ENCODE measurements around the gene ACTN1. TPM values are rescaled to one million over a fixed set of nuclear protein-coding genes. Genes with fewer than 3 reads are reported as not detected.

The ACTN1 gene
- total and polyA plus RNA-seq, 2 of the 8 experiments (the other 6 are each of a cell fraction or from before 2014, with no cell fraction given): 236 to 262 TPM

DNA sequence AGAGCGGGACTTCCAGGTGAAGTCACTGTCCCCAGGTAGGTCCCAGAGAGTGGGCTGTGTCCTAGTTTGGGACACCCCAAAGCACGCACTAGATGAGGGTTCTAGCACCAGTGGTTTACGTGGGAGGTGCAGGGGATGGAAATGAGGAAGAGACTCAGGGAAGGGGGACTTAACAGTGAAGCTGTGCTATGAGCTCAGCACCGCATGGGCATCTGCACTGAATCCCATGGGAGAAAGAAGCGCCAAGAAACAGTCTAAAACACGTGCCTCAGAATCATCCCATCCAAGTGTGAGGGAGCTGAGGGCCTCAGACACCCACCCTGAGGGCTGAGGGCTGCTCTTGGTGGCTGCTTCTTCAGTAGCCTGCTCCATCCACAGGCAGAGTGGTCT lies 114.7 kb downstream of the ACTN1 start:
- H3K27me3 ChIP-seq (replicated peaks in 1 of 4; ENCODE audit: control insufficient read depth in 3 of 4, extremely low read depth in 1 of 4, insufficient read depth in 3 of 4, low read length in 3 of 4): no peaks in the 10 kb centered on the region
- H3K4me1 ChIP-seq (replicated peaks in 1 of 4; ENCODE audit: control insufficient read depth in 3 of 4, insufficient read depth in 4 of 4, low read length in 3 of 4): peaks cover 0 to 9% (median 0%) of the 10 kb centered on the region in 4 experiments; a peak in 2 of 7 replicates
- H3K56ac ChIP-seq (replicated peaks; ENCODE audit: insufficient read length, low read depth, low read length): no peak overlapping the region
- H2AK5ac ChIP-seq (ENCODE audit: low read depth, low read length): 0 out of 2 replicates have a peak overlapping the region, but pooled peaks have one; percentile 15
- no peak overlapping the region for H2BK120ac ChIP-seq (replicated peaks; ENCODE audit: low read depth, low read length)
- H2AFZ ChIP-seq (ENCODE audit: low read length): no peak overlapping the region
- H3K9me3 ChIP-seq (ENCODE audit: insufficient read depth in 2 of 2, low read depth in 1 of 2, low read length in 1 of 2): no peaks in the 10 kb centered on the region
- H4K91ac ChIP-seq (replicated peaks; ENCODE audit: insufficient read length, low read length): no peak overlapping the region
- no peaks in the 10 kb centered on the region for H3K36me3 ChIP-seq (ENCODE audit: control insufficient read depth in 2 of 4, insufficient read depth in 4 of 4, low read length in 3 of 4)
- no peak overlapping the region for H2BK20ac ChIP-seq (ENCODE audit: low read length)
- 0 out of 2 replicates have a peak overlapping the region, but pooled peaks have one; percentile 5 for H4K8ac ChIP-seq (ENCODE audit: extremely low read depth, insufficient read depth, low read length)
- ChIA-PET CTCF (ENCODE audit: partially characterized antibody) (interaction anchor here (0.6 to 8.7 kb wide), 17 partner anchors 9 to 242 kb away, joined by 3 to 69 read pairs (median 5); no protein-coding TSS in a partner anchor), POLR2A (ENCODE audit: partially characterized antibody) (interaction anchor here (0.6 kb wide), 1 partner anchor 243 kb away, joined by 3 read pairs; no protein-coding TSS in a partner anchor)
- no peak overlapping the region for H3K14ac ChIP-seq (ENCODE audit: insufficient read length)
- H3K18ac ChIP-seq (ENCODE audit: extremely low read depth, low read length): no peak overlapping the region
- DNase-seq (ENCODE audit: low read depth in 1 of 2, low spot score in 2 of 2): no peak
- H3K23me2 ChIP-seq (ENCODE audit: low read depth, low read length): no peaks in the 10 kb centered on the region
- H3K23ac ChIP-seq (ENCODE audit: insufficient read length): no peak overlapping the region
- no peaks in the 10 kb centered on the region for H4K20me1 ChIP-seq (replicated peaks in 1 of 2; ENCODE audit: control insufficient read depth in 1 of 2, insufficient read depth in 2 of 2, low read length in 2 of 2)
- no peaks in the 10 kb centered on the region for H3K79me1 ChIP-seq (ENCODE audit: low read depth, low read length)
- no peak overlapping the region for H2BK15ac ChIP-seq (ENCODE audit: low read length)
- H3K4me2 ChIP-seq (ENCODE audit: insufficient read depth in 1 of 2, low read depth in 2 of 2, low read length in 2 of 2): no peak overlapping the region
- FAIRE-seq: no peak
- no peak overlapping the region for H4K5ac ChIP-seq (ENCODE audit: insufficient read length, low read depth, low read length)
- H3K4ac ChIP-seq (replicated peaks; ENCODE audit: insufficient read length, low read depth, low read length): no peak overlapping the region
- H3K79me2 ChIP-seq (ENCODE audit: control insufficient read depth in 1 of 2, insufficient read depth in 2 of 2, low read length in 2 of 2): no peaks in the 10 kb centered on the region
- H2BK5ac ChIP-seq (ENCODE audit: low read depth, low read length): no peak overlapping the region
- 0 out of 2 replicates have a peak overlapping the region, but pooled peaks have one; percentile 23 for H2BK12ac ChIP-seq (ENCODE audit: low read depth, low read length)
- peak overlapping the region in 1 of 4 experiments; percentile 21; a peak in 1 of 7 replicates for H3K9ac ChIP-seq (replicated peaks in 1 of 4; ENCODE audit: extremely low read depth in 1 of 4, low read depth in 3 of 4, low read length in 3 of 4)
- H3K27ac ChIP-seq (ENCODE audit: low read depth, low read length): no peak overlapping the region
- no peak overlapping the region for H3K4me3 ChIP-seq (ENCODE audit: extremely low read depth in 1 of 4, insufficient read depth in 2 of 4, low read depth in 3 of 4, low read length in 4 of 4)
- WGBS, 2 experiments (ENCODE audit: extremely low coverage in 1 of 2, insufficient coverage in 1 of 2, insufficient read length in 1 of 2, insufficient replicate concordance in 2 of 2, low coverage in 1 of 2, low lambda C conversion rate in 2 of 2, missing lambda C conversion rate in 1 of 2): 86% methylated on average over 6 of the region's 6 CpGs; no CpG with 5 or more reads in 1 of the 2 experiments
- TF ChIP-seq ASH2L (IDR thresholded peaks at IDR 0.05; ENCODE audit: low read length) (no peak), RXRA (IDR thresholded peaks at IDR 0.05; ENCODE audit: insufficient read depth, low read depth, low read length) (no peak), TBP (IDR thresholded peaks at IDR 0.05; ENCODE audit: low read depth, low read length) (no peak), JUND (IDR thresholded peaks at IDR 0.05; ENCODE audit: low read length) (no peak), GTF2F1 (IDR thresholded peaks at IDR 0.05; ENCODE audit: borderline replicate concordance, low read depth, low read length) (no peak), CEBPB (IDR thresholded peaks at IDR 0.05; ENCODE audit: low read depth, low read length) (no peak), SP1 (IDR thresholded peaks at IDR 0.05; ENCODE audit: low read depth, low read length) (no peak), SIN3A (conservative IDR thresholded peaks at IDR 0.05 in 1 of 2, IDR thresholded peaks at IDR 0.05 in 1 of 2; ENCODE audit: low read depth in 1 of 2, low read length in 2 of 2) (no peak), NRF1 (IDR thresholded peaks at IDR 0.05; ENCODE audit: low read depth, low read length) (no peak)
- TF ChIP-seq, protein P1, sequence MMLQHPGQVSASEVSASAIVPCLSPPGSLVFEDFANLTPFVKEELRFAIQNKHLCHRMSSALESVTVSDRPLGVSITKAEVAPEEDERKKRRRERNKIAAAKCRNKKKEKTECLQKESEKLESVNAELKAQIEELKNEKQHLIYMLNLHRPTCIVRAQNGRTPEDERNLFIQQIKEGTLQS (IDR thresholded peaks at IDR 0.05; ENCODE audit: insufficient read depth, low read depth, low read length): no peak
- TF ChIP-seq, protein P2, sequence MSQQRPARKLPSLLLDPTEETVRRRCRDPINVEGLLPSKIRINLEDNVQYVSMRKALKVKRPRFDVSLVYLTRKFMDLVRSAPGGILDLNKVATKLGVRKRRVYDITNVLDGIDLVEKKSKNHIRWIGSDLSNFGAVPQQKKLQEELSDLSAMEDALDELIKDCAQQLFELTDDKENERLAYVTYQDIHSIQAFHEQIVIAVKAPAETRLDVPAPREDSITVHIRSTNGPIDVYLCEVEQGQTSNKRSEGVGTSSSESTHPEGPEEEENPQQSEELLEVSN (IDR thresholded peaks at IDR 0.05): no peak
- TF ChIP-seq, protein P3, sequence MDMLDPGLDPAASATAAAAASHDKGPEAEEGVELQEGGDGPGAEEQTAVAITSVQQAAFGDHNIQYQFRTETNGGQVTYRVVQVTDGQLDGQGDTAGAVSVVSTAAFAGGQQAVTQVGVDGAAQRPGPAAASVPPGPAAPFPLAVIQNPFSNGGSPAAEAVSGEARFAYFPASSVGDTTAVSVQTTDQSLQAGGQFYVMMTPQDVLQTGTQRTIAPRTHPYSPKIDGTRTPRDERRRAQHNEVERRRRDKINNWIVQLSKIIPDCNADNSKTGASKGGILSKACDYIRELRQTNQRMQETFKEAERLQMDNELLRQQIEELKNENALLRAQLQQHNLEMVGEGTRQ (IDR thresholded peaks at IDR 0.05; ENCODE audit: low read length): no peak

Measured in H1 (cell line).